GM21367 (cell line): Measurements from ENCODE around the gene ETFB.

ENCODE experiments used
- ATAC-seq: cut with Tn5 transposase; IDR thresholded peaks from one replicate; pipeline ENCODE4 v1.9.1; 2021; ENCODE audit not compliant: unreplicated experiment

The ETFB gene

DNA sequence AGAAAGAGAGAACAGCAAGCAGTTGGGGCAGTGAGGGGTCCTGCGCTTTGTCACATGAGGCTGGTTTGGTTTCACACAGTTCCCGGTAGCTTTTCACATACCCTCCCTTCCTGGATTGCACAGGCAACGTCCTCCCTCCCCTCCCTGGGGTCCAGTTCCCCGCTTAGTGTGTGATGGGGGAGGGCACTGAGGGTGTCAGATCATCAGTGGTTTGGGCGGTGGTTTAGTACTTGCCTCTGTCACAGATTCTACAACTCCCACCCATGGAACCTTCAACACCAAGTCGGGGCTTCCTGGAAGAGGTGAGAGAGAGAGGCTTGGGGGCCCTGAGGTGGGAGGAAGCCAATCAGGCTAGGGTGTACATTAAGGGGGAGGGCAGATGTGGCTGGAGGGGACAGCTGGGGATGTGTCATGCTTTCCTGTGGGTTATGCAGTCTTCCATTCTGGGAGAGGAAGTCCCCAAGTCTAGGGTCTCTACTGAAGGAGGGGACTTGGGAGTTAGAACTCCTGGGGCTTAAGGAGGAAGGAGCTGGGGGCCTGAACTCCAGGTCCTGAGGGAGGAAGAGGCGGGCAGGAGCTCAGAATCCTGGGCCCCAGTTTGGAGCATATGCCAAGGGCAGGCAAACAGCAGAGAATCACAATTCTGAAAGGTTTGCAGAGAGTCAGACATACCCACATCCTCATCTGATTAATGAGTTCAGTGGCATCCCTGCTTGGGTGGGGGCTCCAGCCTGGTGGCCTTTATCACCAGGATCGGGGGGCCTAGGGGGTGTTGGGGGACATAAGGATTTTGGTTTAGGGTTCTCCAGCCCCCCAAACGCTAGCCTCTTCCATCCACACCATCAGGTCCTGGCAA, 6.7 kb upstream of the ETFB start, which contains the start of gene NKG7:
NKG7 (minus strand) TSS at position 6 of the 856 bp plus-strand sequence. CDS start 119 bp downstream, outside the sequence.
- ATAC-seq: no peak

DNA sequence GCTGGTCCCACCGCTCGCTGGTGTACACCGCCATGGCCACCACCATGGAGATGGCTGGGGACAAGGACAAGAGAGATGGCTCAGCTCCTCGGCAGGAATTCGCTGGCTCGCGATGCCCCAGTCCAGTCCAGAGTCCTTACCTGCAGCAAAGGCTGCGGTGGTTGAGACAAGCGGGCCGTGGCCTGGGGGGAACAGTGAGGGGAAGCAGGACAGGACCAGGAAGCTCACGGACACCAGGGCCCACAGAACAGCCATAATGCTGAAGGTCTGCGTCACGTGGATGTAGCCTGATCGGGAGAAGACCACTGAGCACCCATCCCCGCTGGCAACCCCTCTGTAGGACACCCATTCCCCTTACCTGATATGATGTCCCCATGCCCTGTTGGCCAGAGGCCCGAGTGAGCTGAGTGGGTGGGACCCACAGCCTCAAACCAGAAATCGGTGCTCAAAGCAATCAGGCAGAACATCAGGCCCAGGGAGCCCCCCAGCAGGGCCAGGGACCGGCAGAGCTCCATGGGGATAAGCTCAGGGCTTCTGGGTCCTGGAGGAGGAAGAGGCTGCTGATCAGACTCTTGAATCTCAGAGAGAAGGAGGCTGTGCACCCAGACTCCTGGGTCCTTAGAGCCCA, 5.9 kb upstream of the ETFB start:
- ATAC-seq: no peak

DNA sequence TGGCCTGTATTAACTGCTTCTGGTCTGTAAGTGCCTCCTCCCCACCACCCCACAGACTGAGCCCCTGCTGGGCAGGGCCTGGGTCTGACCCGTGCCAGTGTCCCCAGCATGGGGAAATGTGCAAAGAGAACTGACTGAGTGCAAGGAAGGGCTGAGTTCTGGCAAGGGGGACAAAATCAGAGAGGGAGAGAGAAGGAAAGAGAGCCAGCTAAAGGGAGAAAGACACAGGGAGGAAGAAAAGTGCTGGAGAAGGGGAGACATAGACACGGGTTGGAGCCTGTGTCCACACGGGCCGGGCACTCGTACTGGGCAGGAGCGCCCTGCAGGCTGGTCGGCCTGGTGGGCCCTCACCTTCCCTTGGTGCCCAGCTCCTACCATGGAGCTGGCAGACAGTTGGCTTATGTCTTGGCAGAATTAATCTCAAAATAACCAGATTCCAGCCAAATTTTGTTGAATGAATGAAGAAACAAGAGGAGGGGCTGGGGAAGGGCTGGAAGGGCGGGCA, 5.0 kb upstream of the ETFB start:
- ATAC-seq: no peak

DNA sequence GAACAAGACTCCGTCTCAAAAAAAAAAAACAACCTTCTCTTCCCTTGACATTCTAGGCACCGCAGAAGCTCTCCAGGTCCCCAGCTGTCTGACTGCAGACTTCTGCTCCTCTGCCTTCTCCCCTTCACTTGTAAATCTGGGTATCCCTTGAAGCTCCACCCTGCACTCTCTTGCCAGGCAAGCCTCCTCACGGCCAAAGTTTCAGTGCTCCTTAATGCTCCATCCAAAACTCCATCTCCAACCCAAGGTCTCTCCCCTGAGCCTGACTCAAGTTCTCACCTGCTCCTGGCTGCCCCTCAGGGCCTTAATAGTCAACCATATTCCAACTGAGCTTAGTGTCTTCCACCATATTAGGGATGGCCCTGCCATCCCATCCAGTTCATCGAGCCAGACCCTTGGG, 4.0 kb upstream of the ETFB start:
- ATAC-seq: no peak

DNA sequence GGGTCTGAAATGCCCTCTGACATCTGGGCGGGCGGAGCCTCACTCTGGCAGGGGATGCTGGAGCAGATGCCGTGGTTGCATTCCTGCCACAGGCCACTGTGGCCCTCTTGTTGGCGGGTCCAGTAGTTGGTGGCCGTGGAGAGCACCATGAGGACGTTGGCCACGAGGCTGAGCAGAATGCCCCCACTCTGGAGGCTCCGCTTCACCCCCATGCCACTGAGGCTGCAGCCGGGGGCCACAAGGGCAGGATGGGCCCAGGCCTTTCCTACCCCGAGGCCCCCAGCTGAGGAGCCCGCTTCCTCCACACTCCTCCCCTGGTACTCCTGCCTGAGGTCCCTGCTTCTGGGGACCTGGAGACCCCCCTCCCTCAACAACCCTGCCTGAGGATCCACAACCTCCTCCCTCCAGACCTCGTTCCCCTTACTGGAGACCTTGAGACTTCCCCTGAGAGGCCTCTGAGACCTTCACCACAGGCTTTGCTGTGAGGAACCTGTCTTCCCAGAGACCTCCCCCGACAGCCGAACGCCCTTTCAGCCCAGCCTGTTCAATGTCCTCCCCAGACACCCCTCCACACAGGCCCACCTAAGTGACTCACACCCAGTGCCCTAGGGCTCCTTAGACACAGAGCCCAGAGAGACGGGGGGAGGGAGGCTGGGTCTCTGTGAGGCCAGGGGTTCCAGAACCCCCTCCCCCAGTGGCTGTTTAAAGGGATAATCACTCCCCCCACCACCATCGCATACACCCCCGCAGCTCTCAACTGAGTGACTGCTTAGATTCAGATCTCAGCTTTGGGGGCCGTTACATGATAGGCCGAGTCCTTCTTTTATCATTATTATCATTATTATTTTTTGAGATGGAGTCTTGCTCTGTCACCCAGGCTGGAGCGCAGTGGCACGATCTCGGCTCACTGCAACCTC, 2.4 kb upstream of the ETFB start, which contains the start of gene CLDND2:
CLDND2 (minus strand) TSS at position 638 of the 917 bp plus-strand sequence; CDS start at position 212, 426 bp downstream.
- no peak for ATAC-seq

DNA sequence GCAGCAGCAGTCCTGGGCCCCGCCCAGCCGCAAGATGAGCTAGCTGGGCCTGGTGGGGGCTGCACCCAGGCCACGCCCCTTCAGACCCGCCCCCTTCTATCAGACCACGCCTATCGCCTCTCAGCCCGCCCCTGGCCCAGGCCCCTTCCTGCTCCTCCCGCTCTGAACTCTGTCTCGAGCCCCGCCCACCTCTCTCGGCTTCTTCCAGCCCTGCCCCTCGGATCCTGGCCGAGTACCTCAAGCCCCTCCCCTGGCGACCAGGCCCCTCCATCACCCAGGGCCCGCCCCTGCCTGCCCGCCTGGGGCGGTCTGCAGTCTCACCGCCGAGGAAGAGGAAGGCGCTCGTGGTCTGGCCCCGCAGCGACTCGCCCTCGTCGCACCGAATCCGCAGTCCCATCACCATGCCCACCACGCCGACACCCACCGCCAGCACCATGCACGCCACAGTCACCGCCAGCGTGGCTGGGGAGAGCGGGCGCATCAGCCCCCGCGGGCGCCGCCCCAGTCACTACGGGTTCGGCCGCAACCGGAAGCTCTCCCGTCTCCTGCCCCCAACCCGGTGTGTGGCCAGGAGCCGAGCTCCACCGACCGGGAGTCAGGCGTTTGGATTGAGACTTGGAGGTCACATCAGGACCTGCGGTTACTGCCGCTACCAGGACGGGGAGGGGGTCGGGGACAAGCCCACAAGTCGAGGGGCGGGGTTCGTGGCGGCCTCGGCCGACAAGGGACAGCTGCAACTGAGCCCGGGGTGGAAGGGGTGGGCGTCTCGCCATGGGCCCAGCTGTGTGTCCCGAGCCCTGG, 1.6 kb upstream of the ETFB start:
- ATAC-seq: peak; percentile 71

DNA sequence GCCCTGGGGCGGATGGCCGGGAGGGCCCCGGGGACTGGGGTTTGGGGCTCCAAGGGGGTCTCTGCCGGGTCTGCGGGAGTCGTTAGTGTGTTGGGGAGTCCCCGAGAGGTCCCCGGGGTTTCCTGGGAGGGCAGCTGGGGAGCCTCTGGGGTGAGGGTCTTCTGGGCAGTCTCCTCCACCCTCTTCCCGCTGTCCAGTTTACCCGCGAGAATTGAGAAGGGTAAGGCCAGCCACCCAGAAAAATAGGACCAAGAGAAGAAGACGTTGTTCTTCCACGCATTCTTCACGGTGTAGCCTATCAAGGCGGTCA, 1.0 kb upstream of the ETFB start:
- ATAC-seq: no peak

DNA sequence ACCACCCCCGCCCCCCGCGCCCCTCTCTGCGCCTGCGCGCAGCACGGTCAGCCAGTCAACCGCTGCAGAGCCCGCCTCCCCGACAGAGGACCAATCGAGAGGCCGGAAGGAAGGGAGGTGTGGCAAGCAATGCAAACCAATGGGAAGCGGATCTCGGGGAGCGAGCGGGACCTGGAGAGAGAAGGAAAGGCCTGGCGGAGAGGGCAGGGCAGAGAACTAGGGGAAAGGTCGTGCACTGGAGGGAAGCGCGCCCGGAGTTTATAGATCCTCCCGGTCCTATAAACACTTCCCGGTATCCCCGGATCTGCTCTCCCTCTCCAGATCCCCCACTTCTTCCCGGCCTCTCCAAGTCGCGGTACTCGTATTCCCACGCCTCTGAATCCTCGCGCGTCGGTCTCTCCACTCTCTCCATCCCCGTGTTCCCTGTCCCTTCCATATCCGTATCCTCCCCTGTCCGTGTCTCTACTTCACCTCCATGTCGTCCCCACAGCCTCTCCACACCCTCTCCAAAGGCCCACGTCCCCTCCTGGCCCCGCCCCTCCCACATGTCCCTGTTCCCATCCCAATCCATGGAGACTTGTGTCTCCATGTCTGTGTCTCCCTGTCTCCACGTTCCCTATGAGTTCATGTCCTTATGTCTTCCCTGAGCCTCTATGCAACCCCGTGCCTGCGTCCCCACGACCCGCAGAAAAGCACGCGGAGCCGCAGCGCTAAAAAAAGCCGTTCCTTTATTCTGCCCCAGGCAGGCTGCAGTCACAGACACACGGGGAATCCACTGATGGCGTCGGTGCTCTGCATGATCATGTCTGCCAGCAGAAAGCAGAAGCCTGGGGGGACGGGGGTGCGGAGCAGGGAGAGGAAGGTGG, 434 bp upstream of the ETFB start:
- ATAC-seq: peak; percentile 34

DNA sequence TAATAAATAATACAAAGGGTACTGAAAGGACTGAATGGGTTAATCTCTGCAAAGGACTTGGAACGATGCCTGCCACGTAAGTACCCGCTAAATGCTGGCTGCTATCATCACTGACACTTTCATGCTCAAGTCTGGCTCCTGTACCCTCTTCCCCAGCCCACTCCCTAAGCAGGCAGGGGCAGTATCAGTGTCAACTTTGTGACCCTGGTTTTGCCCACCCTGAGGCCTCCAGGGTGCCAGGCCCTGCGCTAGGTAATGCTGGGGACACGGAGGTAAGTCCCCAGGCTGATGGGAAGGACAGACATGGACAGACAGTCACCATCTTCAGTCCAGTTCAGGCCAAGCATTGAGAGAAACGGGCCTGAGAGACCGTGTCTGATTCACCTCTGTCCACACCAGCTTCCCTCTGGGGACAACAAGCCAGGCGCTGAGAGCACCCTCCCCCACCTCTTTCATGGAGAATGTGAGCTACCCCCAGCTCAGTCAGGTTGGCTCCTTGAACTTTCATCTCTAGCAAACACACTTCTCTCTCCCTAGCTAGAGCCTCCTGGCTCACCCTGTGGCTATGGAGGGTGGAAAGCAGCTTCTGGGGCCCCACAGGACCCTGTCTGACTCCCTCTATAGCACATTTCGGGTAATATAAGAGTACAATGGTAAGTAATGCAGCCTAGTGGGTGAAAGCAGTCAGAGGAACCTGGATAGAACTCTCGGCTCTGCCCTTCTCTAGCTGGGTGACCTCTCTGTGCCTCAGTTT, 800 bp downstream of the ETFB start:
- no peak for ATAC-seq

DNA sequence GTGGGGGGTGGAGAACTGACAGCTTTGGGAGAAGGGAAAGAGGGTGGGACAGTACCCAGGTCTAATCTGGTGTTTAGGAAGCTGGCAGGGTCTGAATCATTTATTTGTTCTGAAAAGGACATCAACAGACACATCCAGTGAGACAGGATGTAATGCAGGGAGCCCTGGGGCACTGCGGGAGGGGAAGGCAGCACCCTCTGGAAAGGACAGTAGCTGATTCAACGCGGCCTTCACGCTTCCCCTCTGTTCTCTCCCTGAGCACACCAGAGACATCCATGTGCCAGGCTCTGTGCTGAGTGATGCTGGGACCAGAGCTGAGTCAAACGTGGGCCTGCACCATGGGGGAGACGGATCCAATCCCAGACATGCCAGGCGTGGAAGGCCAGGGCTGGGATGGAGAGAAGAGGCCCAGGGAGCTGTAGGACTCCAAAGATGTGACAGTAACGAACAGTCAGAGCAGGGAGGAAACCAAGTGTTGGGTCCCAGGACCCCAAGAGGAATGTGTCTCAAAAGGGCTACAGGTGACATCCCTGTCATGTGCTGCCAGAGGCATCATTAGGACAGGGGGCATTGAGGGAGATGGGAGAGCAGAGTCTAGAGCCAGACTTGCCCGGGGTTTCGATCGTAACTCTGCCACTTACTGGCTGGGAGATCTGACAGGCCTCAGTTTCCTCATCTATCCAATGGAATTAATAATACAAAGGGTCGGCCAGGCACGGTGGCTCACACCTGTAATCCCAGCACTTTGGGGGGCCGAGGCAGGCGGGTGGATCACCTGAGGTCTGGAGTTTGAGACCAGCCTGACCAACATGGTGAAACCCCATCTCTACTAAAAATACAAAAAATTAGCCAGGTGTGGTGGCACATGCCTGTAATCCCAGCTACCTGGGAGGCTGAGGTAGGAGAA, 1.7 kb downstream of the ETFB start:
- ATAC-seq: no peak

DNA sequence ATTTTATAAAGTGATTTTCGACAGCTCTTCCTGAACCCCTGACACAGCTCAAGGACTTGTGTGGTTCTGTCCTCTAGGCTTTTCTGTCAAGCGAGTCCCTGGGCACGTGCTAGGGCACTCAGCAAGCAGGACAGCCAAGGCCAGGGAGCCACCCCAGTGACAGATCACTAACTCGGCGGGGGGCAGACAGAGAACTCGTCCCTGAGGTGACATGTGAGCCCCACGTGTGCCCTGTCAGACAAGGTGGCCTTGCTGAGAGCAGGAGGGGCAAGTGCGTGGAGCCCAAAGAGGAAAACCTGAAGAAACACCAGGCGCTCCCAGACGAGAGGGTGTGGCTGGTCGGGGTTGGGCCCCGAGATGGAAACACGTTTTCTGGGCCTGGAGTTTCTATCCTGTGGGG, 4.9 kb downstream of the ETFB start:
- ATAC-seq: no peak

DNA sequence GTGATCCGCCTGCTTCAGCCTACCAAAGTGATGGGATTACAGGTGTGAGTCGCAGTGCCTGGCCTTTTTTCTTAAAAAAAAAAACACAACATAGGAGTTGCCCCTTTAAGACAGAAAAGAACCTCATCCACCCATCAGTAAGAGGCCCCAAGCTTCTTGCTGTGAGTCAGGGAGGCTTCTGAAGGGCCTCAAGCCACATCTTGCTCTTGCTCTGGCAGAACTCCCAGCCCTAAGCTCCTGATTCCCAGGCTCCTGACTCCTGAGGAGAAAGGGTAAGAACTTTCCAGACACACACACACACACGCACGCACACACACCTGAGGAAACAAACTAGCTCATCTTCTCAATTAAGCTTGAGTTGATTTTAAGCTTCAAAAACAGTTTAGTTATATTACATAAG, 6.9 kb downstream of the ETFB start:
- ATAC-seq: no peak

DNA sequence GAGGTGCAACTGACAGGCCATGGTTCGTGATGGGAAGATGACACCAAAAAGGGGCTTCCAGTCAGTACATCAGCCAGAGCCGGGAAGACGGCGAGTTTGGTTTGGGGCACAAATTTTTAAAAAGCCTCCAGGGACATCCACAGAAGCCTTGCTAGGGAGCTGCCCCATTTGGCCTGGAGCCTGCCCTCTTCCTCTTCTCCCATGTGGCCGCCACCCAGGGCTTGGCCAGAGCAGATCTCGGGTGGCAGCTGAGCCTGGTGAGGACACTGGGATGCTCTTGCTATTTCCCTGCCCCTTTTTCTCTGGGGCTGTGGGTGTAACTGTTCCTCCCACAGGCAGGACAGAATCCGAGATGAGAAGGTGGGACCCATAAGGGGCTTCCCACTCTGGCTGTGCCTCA, 8.2 kb downstream of the ETFB start:
- no peak for ATAC-seq

DNA sequence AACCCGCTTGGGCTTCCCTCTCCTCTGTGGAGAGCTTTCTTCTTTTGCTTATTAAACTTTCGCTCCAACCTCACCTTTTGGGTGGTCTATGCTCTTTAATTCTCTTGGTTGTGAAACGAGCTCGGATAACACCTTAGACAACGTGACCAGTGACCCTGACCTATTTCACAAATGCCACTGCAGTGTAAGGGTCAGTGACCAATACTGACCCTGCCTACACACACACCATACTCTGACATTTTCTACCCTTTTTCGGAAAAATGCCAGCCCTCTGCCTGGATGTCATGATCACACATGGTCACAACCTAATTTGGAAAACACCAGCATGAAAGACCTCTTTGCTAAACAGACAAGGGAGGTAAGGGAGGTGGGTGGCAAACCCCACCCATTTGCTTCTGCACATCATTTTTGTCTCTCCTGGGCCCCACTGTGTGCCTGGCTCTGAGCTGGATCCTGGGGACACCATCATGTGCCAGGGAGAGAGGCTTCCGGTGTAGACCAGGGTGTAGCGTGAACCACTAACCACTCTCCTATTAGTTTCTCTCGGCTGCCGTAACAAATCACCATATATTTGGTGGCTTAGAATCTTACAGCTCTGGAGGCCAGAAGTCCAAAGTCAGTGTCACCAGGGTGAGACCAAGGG, 9.9 kb downstream of the ETFB start:
- ATAC-seq: no peak

DNA sequence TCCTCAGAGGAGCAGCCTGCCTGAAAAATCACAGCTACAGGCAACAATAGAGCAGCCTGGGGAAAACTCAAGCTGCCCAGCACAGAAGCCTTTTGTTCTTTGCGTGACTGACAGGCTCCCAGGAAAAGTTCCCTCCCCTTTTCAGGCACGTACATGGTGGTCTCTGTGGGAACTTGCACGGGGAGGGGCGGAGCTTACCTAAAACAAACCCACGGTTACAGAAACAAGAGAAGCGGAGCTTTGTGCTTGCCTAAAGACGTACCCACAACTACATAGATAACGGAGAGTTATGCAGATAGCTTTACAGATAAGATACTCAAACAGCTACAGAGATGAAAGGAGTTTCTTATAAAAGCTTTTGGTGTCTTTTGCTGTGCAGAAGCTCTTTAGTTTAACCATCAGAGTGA, 11.4 kb downstream of the ETFB start:
- ATAC-seq: no peak

DNA sequence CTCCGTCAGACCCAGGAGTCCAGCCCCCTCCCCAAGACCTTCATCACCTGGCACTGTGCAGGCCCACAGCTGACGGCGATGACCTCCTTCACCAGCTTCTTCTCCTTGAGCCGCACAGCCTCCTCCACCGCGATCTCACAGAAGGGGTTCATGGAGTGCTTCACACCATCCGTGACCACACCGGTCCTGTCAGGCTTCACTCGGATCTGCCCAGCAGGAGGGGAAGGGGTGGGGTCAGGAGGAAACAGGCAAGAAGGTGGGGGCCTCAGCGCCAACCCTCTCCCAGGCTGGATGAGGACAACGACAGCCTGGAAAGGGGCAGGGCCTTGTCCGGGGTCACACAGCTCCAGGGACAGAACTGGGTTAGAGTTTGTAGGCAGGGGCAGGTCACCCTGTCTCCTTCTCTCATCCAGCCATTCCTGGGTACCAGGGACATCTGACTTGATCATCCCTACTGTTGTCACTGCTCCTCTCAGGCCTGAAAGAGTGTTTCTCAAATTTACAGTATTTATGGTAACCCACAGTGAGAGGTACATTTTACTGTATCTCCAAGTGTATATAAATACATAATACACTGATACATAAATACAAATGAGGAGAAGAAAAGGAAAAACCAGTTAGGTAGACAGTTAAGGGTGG, 12.0 kb downstream of the ETFB start:
- no peak for ATAC-seq
